ENCODE results near the gene GCAT. TPM values are rescaled to one million over a fixed set of nuclear protein-coding genes. Genes with fewer than 3 reads are reported as not detected.

The GCAT gene
- total and polyA plus RNA-seq, 2 of the 13 experiments (the other 11 are each of a cell fraction or from before 2014, with no cell fraction given): 28.0 to 50.3 TPM

DNA sequence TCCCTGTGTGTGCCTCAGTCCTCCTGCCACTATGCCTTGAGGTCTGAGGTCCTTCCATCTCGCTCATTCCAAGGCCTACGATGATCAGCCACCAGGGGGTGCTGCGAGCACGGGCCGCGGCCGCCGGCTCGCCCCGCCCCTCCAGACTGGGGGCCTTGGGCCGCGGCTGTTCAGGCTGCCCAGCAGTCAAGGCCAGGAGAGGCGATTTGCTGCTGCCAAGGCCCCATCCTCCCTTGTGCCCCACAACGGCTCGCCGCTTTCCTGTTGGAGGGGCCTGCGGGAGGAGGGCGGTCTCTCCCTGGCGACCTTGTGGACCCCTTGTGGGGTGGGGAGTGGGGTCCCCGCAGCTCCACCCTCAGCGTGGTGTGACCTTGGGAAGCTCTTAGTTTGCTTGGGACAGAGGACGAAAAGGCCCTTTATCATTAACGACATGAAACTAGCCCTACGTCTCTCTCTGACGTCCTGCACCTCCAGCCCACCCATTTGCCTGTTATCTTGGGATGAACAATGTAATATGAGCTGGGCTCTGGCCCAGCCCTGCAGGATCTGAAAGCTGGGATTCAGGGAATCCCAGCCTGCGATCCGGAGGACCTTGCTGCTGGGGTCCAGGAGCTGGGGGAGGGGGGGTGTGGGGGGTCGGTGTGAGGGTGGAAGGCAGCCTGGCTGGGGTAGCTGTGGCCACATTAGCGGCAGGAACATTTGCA lies 10.1 kb downstream of the GCAT start (continued):
- TF ChIP-seq PAXIP1 (CRISPR knock-in tag; conservative IDR thresholded peaks at IDR 0.05): peak; percentile 88
- TF ChIP-seq ZNF503 (CRISPR knock-in tag; IDR thresholded peaks at IDR 0.05): peak; percentile 63; the same call in 1 of the 2 replicates
- TF ChIP-seq CREBL2 (CRISPR knock-in tag; IDR thresholded peaks at IDR 0.05; ENCODE audit: borderline replicate concordance): 0 out of 2 replicates have a peak, but pooled peaks have one; percentile 21
- TF ChIP-seq PHB2 (IDR thresholded peaks at IDR 0.05; ENCODE audit: partially characterized antibody): no peak
- peak; percentile 90 for TF ChIP-seq HDAC2 (CRISPR knock-in tag; IDR thresholded peaks at IDR 0.05)
- peak; percentile 54; the same call in 1 of the 2 replicates for TF ChIP-seq POGZ (CRISPR knock-in tag; IDR thresholded peaks at IDR 0.05)
- peak; percentile 88; the same call in 1 of the 2 replicates for TF ChIP-seq HOXA5 (CRISPR knock-in tag; IDR thresholded peaks at IDR 0.05)
- TF ChIP-seq MAX (IDR thresholded peaks at IDR 0.05): peak; percentile 55
- no peak for TF ChIP-seq ZSCAN30 (CRISPR knock-in tag; IDR thresholded peaks at IDR 0.05)
- TF ChIP-seq, protein P1, sequence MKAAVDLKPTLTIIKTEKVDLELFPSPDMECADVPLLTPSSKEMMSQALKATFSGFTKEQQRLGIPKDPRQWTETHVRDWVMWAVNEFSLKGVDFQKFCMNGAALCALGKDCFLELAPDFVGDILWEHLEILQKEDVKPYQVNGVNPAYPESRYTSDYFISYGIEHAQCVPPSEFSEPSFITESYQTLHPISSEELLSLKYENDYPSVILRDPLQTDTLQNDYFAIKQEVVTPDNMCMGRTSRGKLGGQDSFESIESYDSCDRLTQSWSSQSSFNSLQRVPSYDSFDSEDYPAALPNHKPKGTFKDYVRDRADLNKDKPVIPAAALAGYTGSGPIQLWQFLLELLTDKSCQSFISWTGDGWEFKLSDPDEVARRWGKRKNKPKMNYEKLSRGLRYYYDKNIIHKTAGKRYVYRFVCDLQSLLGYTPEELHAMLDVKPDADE (CRISPR knock-in tag; IDR thresholded peaks at IDR 0.05): no peak
- TF ChIP-seq, protein P2, sequence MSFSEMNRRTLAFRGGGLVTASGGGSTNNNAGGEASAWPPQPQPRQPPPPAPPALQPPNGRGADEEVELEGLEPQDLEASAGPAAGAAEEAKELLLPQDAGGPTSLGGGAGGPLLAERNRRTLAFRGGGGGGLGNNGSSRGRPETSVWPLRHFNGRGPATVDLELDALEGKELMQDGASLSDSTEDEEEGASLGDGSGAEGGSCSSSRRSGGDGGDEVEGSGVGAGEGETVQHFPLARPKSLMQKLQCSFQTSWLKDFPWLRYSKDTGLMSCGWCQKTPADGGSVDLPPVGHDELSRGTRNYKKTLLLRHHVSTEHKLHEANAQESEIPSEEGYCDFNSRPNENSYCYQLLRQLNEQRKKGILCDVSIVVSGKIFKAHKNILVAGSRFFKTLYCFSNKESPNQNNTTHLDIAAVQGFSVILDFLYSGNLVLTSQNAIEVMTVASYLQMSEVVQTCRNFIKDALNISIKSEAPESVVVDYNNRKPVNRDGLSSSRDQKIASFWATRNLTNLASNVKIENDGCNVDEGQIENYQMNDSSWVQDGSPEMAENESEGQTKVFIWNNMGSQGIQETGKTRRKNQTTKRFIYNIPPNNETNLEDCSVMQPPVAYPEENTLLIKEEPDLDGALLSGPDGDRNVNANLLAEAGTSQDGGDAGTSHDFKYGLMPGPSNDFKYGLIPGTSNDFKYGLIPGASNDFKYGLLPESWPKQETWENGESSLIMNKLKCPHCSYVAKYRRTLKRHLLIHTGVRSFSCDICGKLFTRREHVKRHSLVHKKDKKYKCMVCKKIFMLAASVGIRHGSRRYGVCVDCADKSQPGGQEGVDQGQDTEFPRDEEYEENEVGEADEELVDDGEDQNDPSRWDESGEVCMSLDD (CRISPR knock-in tag; IDR thresholded peaks at IDR 0.05; ENCODE audit: borderline replicate concordance): peak; percentile 91; the same call in 1 of the 2 replicates
- peak; percentile 64; the same call in 1 of the 2 replicates for TF ChIP-seq ZNF773 (CRISPR knock-in tag; IDR thresholded peaks at IDR 0.05; ENCODE audit: borderline replicate concordance)
- no peak for TF ChIP-seq JUND (CRISPR knock-in tag; IDR thresholded peaks at IDR 0.05)
- TF ChIP-seq ZC3H13 (CRISPR knock-in tag; IDR thresholded peaks at IDR 0.05): 0 out of 2 replicates have a peak, but pooled peaks have one; percentile 34
- no peak for TF ChIP-seq ZNF17 (CRISPR knock-in tag; IDR thresholded peaks at IDR 0.05)
- TF ChIP-seq ZNF264 (CRISPR knock-in tag; IDR thresholded peaks at IDR 0.05): peak; percentile 40; the same call in 1 of the 2 replicates
- TF ChIP-seq, protein P3, sequence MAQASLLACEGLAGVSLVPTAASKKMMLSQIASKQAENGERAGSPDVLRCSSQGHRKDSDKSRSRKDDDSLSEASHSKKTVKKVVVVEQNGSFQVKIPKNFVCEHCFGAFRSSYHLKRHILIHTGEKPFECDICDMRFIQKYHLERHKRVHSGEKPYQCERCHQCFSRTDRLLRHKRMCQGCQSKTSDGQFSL (CRISPR knock-in tag; IDR thresholded peaks at IDR 0.05): peak; percentile 83
- no peak for TF ChIP-seq RBAK (CRISPR knock-in tag; IDR thresholded peaks at IDR 0.05)
